Measurements from ENCODE around the gene NRTN.

GRCh38 chr19:5784581-5785147 lies 20.2 kb upstream of the NRTN start, which contains the start of gene PRR22:
- TF ChIP-seq, protein P1, sequence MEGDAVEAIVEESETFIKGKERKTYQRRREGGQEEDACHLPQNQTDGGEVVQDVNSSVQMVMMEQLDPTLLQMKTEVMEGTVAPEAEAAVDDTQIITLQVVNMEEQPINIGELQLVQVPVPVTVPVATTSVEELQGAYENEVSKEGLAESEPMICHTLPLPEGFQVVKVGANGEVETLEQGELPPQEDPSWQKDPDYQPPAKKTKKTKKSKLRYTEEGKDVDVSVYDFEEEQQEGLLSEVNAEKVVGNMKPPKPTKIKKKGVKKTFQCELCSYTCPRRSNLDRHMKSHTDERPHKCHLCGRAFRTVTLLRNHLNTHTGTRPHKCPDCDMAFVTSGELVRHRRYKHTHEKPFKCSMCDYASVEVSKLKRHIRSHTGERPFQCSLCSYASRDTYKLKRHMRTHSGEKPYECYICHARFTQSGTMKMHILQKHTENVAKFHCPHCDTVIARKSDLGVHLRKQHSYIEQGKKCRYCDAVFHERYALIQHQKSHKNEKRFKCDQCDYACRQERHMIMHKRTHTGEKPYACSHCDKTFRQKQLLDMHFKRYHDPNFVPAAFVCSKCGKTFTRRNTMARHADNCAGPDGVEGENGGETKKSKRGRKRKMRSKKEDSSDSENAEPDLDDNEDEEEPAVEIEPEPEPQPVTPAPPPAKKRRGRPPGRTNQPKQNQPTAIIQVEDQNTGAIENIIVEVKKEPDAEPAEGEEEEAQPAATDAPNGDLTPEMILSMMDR (IDR thresholded peaks at IDR 0.05) = no peak
- TF ChIP-seq EZH2 (IDR thresholded peaks at IDR 0.05; ENCODE audit: borderline replicate concordance, insufficient read depth, low read depth, low read length, poor library complexity, severe bottlenecking) = no peak

Data from B cell (primary cell).